ENCODE results near the gene STX7. TPM values are rescaled to one million over a fixed set of nuclear protein-coding genes. Genes with fewer than 3 reads are reported as not detected.

Gene STX7
- total and polyA plus RNA-seq, 2 donors (not counting 3 experiments of a cell fraction or from before 2014, with no cell fraction given) = 13.4 to 45.5 TPM

DNA sequence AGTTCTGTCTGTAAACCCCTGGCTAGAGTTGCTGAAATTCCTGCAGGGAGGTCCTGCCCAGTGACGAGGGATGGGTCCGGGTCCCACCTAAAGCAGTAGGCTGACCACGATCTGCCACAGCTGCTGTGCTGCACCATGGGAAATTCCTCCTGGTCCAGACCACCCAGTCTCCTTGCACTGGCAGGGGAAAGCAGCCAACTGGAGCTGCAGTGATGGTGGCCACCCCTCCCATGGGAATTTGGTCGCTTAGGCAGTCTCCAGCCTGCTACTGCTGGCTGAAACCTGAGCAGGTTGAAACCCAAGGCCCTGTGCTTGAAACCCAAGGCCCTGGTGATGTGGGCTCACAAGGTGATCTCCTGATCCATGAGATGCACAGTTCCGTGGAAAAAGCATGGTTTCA lies 87.7 kb downstream of the STX7 start:
- Histone ChIP-seq H3K27me3 (ENCODE audit: control insufficient read depth in 2 of 2, insufficient read depth in 2 of 2, low read length in 2 of 2) (peaks cover 0 to 3% of the 10 kb centered on the region in 2 experiments), H3K36me3 (ENCODE audit: control insufficient read depth in 2 of 2, extremely low read depth in 1 of 2, insufficient read depth in 2 of 2, low read length in 2 of 2) (no peaks in the 10 kb centered on the region), H3K4me1 (ENCODE audit: control insufficient read depth, extremely low read depth, insufficient read depth, low read length) (no peaks in the 10 kb centered on the region), H3K9me3 (replicated peaks; ENCODE audit: control insufficient read depth, insufficient read depth, low read length) (no peaks in the 10 kb centered on the region), H3K9ac (replicated peaks; ENCODE audit: extremely low read depth, insufficient read depth, low read length) (no peak overlapping the region), H3K4me2 (ENCODE audit: insufficient read depth, low read length) (no peak overlapping the region), H3K79me2 (ENCODE audit: control insufficient read depth, insufficient read depth, low read length) (no peaks in the 10 kb centered on the region), H2AFZ (ENCODE audit: low read depth, low read length) (no peak overlapping the region), H3K9me1 (replicated peaks; ENCODE audit: control insufficient read depth, extremely low read depth, insufficient read depth, low read length) (no peaks in the 10 kb centered on the region), H4K20me1 (replicated peaks; ENCODE audit: control insufficient read depth, extremely low read depth, insufficient read depth, low read length) (no peaks in the 10 kb centered on the region), H3K27ac (ENCODE audit: insufficient read depth, low read depth, low read length) (no peak overlapping the region), H3K4me3 (replicated peaks in 1 of 3; ENCODE audit: insufficient read depth in 1 of 3, low read depth in 1 of 3, low read length in 3 of 3) (no peak overlapping the region)
- no peak for TF ChIP-seq EZH2 (IDR thresholded peaks at IDR 0.05; ENCODE audit: borderline replicate concordance, low read depth, low read length, severe bottlenecking)
- no peak for TF ChIP-seq MYC (IDR thresholded peaks at IDR 0.05; ENCODE audit: low read depth, low read length)
- no peak for TF ChIP-seq POLR2AphosphoS5 (IDR thresholded peaks at IDR 0.05; ENCODE audit: insufficient read depth, low read depth, low read length)
- TF ChIP-seq, protein P1, sequence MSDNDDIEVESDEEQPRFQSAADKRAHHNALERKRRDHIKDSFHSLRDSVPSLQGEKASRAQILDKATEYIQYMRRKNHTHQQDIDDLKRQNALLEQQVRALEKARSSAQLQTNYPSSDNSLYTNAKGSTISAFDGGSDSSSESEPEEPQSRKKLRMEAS (IDR thresholded peaks at IDR 0.05; ENCODE audit: insufficient read depth, insufficient read length) = no peak
- TF ChIP-seq FOS (IDR thresholded peaks at IDR 0.05; ENCODE audit: borderline replicate concordance, insufficient read depth, low read length) = no peak
- TF ChIP-seq POLR2A (IDR thresholded peaks at IDR 0.05; ENCODE audit: low read depth, low read length) = no peak
- TF ChIP-seq JUN (IDR thresholded peaks at IDR 0.05; ENCODE audit: borderline replicate concordance, insufficient read depth, insufficient read length, low read depth) = no peak
- TF ChIP-seq, protein P2, sequence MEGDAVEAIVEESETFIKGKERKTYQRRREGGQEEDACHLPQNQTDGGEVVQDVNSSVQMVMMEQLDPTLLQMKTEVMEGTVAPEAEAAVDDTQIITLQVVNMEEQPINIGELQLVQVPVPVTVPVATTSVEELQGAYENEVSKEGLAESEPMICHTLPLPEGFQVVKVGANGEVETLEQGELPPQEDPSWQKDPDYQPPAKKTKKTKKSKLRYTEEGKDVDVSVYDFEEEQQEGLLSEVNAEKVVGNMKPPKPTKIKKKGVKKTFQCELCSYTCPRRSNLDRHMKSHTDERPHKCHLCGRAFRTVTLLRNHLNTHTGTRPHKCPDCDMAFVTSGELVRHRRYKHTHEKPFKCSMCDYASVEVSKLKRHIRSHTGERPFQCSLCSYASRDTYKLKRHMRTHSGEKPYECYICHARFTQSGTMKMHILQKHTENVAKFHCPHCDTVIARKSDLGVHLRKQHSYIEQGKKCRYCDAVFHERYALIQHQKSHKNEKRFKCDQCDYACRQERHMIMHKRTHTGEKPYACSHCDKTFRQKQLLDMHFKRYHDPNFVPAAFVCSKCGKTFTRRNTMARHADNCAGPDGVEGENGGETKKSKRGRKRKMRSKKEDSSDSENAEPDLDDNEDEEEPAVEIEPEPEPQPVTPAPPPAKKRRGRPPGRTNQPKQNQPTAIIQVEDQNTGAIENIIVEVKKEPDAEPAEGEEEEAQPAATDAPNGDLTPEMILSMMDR (IDR thresholded peaks at IDR 0.05; ENCODE audit: extremely low read depth in 1 of 2, insufficient read depth in 1 of 2, low read depth in 1 of 2, low read length in 2 of 2) = no peak
- TF ChIP-seq GATA2 (IDR thresholded peaks at IDR 0.05; ENCODE audit: insufficient read depth, insufficient read length, low read depth, low read length) = no peak
- ChIA-PET POLR2A (no interaction called here), CTCF (no interaction called here)
- intact Hi-C loops (cut with micrococcal nuclease) (no loop called here), dilution Hi-C loops (cut with MboI; ENCODE audit: extremely low pct_ligation_motif_present, low sequenced_read_pairs) (no loop called here)
- no peak for DNase-seq (ENCODE audit: low read depth, low spot score)
- BruUV-seq (replicated peaks) = no TSS peak
- FAIRE-seq = no peak

Measured in endothelial cell of umbilical vein (primary cell).